HG03045 (cell line): ENCODE results near the gene YTHDF1.

Experiments used
- ATAC-seq: cut with Tn5 transposase; IDR thresholded peaks from one replicate; pipeline ENCODE4 v1.9.1; 2021; ENCODE audit warnings: mild to moderate bottlenecking, moderate library complexity; ENCODE audit not compliant: unreplicated experiment

YTHDF1 gene

GRCh38 chr20:63173552-63174191 lies 42.3 kb downstream of the YTHDF1 start:
- no peak for ATAC-seq

- no peak for ATAC-seq
Measured at GRCh38 chr20:63172726-63173125, 43.2 kb downstream of the YTHDF1 start.

- no peak for ATAC-seq
Measured at GRCh38 chr20:63171991-63172390, 43.9 kb downstream of the YTHDF1 start.

- no peak for ATAC-seq
Measured at GRCh38 chr20:63169681-63170080, 46.2 kb downstream of the YTHDF1 start.

GRCh38 chr20:63168861-63169260 lies 47.1 kb downstream of the YTHDF1 start:
- ATAC-seq = no peak

GRCh38 chr20:63167918-63168520 lies 47.9 kb downstream of the YTHDF1 start:
- ATAC-seq = no peak

- no peak for ATAC-seq
Measured at GRCh38 chr20:63167026-63167917, 48.7 kb downstream of the YTHDF1 start.

- ATAC-seq = no peak
Measured at GRCh38 chr20:63166193-63167020, 49.5 kb downstream of the YTHDF1 start.

GRCh38 chr20:63165356-63166192 lies 50.4 kb downstream of the YTHDF1 start:
- no peak for ATAC-seq

- no peak for ATAC-seq
Measured at GRCh38 chr20:63164484-63165355, 51.2 kb downstream of the YTHDF1 start.

GRCh38 chr20:63163596-63164483 lies 52.1 kb downstream of the YTHDF1 start:
- no peak for ATAC-seq

GRCh38 chr20:63163171-63163570 lies 52.8 kb downstream of the YTHDF1 start:
- no peak for ATAC-seq

GRCh38 chr20:63162206-63162795 lies 53.6 kb downstream of the YTHDF1 start:
- ATAC-seq = no peak

- ATAC-seq = no peak
Measured at GRCh38 chr20:63161176-63161651, 54.7 kb downstream of the YTHDF1 start.

- no peak for ATAC-seq
Measured at GRCh38 chr20:63160641-63161175, 55.2 kb downstream of the YTHDF1 start.

- ATAC-seq = no peak
Measured at GRCh38 chr20:63159826-63160640, 55.9 kb downstream of the YTHDF1 start.
